OCI-LY1 (cell line): ENCODE data around the gene CIZ1.

Experiments used
- CTCF ChIP-seq: fragments of 200-600 bp; sonication (generic), shearing (Covaris generic); IDR thresholded peaks from 2 replicates; pipeline ENCODE4 v1.5.1; 2017; ENCODE audit warnings: mild to moderate bottlenecking, antibody characterized with exemption, low read length, moderate library complexity, mixed read lengths
- EZH2 ChIP-seq: fragments of 200-600 bp; sonication (generic), shearing (Covaris generic); IDR thresholded peaks from 2 replicates; pipeline ENCODE4 v1.8.0; 2017; ENCODE audit warnings: borderline replicate concordance, mixed run types, mild to moderate bottlenecking, antibody characterized with exemption, low read length, moderate library complexity, mixed read lengths

DNA sequence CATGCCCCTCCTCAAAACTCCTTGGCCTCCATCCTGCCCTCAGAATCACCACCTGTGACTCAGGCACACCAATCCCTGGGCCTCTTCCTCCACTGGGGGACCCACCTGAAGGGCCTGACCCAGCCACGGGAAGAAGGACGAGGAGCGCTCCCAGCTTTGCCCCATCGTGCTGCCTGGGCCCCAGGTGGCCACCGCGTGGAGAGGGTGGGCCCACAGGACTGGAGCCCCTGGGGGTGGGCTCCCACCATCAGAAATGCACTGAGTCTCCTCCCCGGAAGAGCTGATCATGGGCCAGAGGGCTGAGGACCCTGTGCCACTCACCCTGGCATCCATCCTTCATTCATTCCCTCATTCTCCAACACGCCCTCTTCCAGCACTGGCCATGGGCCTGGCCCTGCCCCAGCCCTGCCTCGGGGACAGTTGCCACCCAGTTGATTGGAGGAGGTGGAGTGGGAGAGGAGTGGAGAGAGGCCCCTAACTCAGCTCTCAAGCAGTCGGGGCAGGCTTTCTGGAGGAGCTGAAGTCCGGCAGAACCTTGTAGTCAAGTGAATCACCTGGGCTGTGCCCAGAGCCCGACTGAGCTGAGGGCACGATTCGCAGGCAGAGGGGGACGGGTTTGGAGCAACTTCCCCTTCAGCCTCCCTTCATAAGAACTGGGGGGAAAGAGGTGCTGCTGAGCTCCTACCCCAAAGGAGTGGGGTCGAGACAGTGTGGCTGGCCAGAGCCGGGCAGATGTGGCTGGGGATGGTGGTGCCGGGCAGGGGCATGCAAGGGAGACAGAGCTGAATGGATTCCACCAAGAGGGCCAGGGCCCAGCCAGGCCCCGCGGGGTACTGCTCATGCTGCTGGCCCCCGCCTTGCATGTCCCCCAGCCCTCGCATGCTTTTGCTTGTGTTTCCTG, 41.4 kb upstream of the CIZ1 start:
- TF ChIP-seq EZH2, result no peak
- TF ChIP-seq CTCF, result no peak
